Middle frontal gyrus (tissue), 1 donor: ENCODE measurements around the gene MICU1.
"Not testable (repeated sequence)": the region's sequence is repeated elsewhere in the genome, so short reads cannot be mapped to it uniquely, and the experiment has no call there.

ENCODE experiments used
- DNase-seq: peaks from one replicate; pipeline ENCODE4 v3.0.0-alpha.2; 2015; ENCODE audit warnings: low spot score; ENCODE audit errors: extremely low spot score

The MICU1 gene

DNA sequence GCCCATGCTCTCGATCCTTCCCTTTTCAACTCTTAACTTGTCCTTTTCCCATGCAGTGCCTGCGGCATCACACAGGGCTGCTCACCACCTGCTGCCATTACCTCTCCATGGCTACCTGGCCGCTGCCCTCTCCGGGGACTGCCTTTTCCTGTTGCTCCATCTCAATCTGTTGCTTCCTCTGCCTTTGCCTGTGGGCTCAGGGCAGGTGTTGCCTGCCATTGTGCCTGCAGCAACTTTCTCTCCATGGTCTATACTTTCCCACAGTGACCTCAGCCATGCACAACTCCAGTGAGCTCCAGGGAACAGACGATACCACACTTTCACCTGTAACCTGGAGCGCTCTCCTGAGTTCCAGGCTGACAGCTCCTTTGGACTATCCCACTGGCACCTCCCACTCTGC lies 274.4 kb downstream of the MICU1 start:
- DNase-seq, result no peak

DNA sequence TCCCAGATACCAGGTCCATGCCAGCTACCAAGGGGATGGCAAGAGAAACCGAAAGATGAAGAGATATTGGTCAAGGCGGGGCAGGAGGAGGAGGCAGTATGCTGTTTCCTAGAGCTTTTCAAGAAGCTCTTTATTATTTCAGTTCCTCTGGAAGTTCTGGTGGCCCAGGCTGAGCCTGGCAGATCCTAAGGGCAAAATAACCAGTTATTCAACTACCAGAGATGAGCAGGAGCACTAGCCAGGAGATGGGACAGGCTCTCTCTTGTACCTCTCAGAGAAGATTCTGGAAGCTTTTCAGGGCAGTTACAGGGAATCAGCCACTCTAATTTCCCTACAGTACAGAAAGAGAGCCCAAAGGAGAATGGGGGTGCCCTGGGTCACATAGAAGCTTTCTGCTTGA lies 276.4 kb downstream of the MICU1 start:
- no peak for DNase-seq

DNA sequence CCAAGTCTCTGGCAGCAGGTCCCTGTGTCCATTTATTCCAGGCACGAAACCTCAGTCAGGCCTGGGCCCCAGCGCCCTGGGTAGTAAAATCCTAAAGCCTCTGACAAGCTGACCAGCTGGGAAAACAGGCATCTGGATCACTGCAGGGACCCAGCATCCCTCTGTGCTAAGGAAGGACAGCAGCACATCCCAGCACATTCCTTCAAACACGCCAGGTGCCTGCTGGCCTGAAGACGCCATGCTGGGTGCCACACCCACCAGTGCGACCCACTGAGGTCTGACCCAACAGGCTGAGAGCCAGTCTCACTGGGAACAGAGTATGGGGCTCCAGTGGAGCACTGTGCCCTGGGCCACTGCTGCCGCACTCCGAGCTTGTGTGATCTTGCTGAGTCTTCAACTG lies 277.6 kb downstream of the MICU1 start:
- no peak for DNase-seq

DNA sequence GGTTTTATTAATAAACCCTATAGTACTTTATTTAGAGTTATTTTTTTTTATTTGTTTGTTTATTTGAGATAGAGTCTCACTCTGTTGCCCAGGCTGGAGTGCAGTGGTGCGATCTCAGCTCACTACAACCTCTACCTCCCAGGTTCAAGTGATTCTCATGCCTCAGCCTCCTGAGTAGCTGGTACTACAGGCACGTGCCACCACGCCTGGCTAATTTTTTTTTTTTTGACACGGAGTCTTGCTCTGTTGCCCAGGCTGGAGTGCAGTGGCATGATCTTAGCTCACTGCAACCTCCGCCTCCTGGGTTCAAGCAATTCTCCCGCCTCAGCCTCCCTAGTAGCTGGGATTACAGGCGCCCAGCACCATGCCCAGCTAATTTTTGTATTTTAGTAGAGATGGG lies 279.8 kb downstream of the MICU1 start:
- DNase-seq, result not testable (repeated sequence)

DNA sequence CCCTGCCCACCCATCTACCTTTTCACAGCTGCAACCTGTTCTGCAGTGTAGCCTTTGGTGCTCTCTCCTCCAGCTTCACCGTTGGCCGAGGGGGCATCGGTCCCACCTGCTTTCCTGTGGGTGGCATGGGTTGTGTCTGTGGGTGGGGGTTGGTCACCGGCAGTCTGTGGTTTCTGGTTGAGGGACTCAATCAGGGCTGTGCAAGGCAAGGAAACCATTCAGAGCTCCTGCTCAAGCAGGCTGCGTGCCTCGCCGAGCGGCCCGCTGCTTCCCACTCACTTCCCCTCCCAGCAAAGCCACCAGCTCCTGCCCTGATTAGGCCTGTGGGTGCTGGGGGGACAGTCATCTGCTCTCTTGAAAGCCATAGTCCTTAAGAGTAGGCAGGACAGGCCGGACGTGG lies 280.9 kb downstream of the MICU1 start:
- no peak for DNase-seq

DNA sequence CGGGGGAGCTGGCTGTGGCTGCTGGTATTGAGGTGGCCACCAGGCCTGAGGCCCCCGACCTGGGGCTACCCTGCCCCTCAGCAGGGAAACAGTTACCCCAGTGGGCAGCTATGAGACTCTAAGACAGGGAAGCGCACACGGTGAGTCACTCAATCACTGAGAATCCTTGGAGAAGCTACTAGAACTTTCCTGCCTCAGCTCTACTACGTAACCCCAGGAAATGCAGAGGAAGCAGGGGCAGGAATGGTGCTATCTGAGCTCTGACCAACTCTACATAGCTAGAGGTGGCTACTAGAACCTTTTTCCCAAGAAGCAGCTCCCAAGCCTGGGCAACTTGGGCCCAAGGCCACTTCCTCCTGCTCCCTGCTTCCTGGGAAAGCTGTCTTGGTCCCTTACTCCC lies 283.0 kb downstream of the MICU1 start:
- no peak for DNase-seq

DNA sequence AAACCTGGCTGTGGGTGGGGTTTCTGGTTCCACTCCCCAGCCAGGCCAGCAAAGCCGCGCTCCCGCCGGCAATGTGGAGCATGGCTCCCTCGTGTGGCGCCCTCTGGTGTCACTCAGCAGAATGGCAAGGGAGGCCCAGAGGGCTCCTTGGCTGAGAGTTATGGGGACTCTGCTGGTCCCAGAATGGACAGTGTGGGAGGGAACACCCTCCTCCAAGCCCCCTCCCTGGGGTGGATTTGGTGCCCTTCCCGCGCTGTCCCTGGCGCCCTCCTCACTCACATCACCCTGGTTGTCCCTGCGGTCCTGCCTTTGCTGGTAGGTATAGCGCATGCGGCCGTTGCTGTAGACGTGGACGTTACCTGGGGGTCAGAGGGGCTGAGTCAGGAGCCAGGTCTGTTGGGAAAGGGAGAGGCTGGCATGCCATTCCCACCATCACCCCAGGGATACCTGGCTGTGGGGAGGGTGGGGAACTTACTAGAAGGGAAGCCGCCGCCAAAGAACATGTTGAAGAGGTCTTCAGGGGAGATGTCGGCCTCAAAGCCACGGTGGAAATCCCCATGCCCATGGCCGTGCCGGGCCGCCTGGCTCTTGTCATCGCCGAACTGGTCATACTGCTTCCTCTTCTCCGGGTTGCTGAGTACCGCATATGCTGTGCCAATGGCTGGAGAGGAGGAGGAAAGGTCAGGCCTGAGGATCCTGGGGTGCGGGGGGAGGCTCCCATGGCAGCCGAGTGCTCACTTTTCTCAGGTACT lies 285.2 kb downstream of the MICU1 start:
- no peak for DNase-seq

DNA sequence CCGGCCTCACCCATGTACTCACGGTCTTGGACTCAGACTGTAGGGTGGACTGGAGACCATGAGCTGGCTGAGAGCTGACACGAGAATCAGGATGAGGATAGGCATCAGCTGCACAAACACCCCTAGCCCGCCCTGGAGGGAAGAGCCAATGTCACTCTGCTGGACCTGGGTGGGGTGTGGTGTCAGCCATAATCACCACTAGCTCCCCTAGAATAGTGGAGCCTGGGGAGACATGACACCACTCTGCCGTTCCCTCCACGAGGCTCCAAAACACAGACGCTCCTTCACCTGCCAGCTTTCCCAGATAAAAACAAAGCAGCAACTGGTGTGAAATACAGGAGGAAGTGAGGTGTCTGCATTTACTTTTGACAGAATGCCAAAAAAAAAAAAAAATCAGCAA lies 287.7 kb downstream of the MICU1 start:
- no peak for DNase-seq

DNA sequence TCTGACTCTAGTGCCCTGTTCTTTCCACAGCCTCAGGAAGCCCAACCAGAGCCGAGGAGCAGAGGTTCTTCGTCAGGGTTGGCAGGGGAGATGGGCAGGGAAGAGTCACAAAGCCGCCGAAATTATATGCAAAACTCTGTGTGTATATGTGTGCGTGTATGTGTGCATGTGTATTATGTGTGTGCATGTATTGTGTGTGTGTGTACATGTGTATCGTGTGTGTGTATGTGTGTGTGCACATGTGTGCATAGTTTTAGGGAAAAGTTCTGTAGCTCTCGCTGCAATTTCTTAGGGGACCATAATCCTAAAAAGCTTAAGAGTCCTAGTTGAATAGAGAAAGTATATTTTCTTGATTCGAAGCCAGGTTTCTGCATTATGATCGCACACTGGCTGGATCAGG lies 288.2 kb downstream of the MICU1 start:
- no peak for DNase-seq

DNA sequence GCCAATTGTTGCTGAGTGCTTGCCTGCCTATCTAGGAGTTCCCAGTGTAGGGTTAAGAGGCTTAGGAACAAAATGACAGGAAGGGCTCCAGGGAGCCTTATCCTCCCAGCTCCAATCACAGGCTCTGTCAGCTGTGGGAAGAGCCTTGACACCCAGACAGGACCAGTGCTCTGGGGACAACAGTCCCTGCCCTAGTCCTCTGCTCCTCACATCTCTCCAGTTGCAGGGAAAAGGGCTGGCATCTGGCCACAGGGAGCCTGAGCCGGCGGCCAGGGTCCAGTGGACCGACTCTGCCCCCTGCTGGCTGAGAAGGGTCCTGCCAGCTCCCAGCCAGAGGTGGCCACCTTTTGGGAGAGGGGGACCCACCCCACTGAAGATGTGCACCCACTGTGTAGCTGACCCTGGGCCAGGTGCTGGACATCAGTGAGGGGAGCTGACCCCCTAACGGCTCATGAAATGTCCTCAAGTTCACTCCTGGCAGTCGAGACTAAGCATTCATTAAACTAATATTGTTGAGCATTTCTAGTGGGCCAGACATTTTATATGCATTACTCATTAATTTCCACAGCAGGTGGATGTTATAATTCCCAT lies 288.7 kb downstream of the MICU1 start:
- peak; percentile 49 for DNase-seq

DNA sequence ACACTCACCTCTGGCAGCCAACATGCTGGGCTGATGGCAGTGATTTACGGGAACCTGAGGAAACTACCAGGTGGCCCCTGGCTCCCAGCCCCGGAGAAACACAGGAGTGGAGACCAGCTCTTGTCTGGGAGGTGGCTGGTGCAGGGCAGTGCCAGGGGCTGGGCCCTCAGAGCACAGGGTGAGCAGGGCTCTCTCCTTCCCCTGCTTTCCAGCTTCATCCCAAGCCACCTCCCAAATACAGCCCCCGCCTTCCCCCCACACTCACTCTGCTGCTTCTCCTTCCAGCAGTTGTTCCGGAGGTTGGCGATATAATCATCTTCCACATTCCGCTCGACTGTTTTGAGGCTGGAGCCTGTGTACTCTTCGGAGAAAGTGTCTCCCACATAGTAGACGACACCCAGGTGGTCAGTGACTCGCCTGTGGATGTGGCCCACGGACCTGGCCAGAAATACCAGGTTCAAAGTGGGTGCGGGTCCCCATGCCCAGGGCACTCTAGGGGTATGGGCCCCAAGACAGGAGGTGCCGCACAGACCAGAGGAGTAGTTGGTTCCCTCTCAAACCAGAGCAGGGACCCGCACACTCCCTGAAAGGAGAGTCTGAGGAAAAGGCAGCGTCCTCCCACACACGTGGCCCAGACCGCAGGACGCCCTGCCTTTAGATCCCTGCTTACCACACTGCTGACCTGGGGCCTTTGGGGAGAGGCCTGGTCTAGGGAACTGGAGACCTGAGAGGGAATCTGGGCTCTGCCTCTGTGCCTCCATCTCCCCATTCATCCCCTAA lies 289.4 kb downstream of the MICU1 start:
- no peak for DNase-seq

DNA sequence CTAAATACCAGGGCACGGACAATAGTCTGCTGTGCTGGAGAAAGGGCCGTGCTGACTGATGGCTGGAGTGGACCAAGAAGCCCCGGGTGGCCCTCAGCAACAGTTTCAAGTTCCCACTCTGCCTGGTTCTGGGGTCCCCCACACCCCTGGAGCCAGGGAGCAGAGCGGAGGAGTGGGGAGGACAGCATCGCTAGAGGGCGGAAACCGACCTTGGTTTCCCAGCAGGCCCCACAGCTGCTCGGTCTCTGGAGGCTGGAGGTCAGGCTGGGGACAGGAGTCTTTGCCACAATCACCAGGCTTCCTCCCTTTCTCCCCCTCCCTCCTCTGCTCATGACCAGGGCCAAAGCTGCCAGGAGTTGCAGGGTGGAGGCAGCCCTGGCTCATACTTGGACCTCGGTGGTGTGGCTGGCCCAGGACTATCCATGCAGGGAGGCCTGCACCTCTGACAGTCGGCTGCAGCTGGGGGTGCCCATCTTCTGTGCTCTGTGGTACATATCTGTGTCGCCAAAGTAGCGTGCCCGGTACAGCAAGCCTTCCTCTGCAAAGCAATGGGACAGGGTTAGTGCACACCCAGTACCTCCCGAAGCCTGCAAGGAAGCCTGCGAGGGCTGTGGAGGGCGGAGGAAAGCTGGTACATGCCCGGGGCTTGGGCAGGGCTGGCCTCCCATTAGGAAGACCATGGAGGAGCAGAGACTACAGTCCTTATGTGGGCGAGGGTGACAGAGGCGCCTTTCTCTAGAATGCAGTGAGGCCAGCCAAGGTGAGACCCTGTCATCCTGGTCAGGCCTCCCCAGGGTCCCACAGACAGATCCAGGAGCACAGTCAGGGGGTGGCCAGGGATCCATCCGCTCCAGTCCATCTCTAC lies 290.3 kb downstream of the MICU1 start:
- no peak for DNase-seq

DNA sequence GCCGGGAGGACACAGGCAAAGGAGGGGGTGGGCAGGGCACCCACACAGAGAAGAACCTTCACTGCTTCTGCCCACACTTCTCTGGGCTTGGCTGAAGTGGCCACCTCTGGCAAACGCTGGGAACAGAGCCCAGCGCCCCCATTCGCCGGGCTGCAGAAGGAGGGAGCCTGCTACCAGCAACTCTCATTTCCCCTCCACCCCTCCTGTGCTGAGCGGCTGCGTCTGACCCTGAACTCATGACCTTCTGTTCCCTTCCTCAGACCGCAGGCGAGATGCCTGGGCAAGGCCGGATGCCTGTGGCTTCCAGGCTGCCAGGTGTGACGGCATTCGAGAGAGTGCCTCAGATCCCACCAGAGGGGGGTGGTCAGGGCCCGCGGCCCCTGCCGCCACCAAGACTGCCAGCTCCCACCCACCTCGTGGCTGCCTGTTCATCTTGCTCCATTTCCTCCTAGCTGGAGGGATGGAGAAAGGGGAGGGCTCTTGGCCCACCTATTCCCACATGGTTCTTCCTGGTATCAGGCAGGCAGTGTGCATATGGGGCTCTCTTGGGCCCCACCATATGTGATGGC lies 291.0 kb downstream of the MICU1 start:
- peak; percentile 21 for DNase-seq

DNA sequence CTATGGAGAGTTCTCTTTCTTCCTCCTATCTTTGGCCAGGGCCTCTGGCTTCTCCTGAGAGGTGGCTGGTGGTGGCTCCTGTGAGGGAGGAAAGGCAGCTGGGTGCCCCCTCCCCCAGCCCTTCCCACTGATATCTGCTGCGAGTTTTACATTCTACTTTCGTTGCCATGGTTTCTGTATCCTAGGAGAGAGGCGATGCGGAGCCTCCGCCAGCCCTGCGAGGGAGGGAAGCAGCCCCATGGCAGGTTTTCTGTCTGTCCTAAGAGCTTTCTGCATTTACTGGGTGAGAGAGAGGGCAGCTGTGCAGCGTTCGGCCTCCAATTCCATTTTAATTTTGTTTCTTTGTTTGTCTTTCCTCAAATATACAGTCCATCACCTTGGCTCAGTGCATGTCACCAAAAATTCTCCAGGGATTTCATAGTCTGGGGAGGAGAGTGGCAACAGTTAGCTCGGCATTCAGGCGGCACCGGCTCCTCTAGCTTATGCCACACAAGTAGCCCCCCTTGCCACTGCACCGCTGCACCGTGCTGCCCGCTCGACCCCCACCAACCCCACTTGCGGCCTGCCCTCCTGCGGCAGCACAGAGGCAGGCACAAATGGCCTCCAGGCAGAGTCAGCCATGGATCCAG lies 291.6 kb downstream of the MICU1 start:
- peak; percentile 65 for DNase-seq

DNA sequence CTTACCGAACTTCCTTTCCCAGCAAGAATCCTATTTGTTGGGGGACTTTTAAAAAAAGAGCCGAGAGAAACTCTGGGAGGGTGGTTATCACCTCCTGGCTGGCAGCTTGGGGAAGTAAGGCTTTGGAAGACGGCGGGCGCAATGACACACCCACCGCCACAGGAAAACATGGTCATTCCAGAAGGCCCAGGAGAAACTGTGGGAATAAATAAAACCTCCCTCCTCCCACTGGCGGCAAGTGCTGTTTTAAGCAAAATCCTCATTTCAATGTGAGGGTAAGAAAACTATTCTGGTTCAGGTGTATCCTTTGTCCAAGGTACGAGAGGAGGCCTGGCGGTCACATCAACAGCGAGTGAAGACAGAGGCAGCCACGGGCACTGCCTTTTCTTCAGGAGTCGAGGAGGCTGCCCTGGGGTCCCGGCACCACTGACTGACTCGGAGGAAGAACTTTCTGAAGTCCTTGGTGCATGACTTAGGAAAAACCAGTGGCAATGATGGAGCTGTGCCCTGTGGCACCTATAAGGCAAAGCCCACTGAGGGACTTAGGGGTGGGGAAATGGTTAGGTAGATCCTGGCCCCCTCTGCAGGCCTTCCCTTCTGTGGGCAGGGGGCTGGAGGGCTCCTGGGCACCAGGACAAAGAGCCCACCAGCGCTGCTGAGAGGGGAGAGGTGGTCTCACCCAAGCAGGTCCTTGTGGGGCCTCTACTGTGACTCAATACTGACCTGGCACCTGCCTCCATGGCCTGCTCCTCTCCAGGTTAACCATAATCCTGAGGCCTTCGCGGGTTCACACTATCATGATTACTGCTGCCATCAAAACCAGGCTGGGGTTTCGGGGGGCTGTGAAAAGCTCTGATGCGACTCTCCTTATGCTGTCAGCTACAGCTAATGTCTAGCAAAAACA lies 292.5 kb downstream of the MICU1 start:
- no peak for DNase-seq

DNA sequence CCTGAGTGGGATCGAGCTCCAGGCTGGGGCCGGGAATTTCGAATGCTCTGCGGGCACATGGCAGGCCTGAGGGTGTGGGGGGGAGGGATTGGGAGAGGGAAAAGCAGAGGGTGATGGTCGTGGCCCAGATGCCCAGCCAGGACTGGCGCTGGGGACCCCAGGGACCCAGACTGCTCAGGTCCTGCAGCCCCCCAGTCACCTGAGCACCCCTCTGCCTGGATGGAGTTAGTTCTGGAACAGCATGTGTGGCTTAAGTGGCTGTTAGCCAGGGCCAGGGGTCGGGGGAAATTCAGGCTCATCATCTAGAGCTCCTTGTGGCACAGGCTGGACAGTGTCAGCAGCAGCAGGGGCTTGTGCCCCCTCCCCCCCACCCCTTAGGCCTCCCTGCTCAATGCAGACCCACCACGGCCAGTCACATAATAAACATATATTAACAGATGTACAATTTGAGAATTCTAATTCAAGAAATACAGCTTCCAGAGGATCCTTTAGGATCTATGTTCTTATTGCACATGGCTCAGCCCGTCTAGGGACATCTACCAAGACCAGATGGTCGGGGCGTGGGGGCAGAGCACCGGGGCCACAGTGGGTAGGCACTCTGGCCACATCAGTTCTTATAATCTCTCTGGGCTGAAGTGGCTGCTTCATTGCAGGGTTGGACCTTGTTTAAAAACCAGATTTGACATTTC lies 293.3 kb downstream of the MICU1 start:
- DNase-seq, result no peak

DNA sequence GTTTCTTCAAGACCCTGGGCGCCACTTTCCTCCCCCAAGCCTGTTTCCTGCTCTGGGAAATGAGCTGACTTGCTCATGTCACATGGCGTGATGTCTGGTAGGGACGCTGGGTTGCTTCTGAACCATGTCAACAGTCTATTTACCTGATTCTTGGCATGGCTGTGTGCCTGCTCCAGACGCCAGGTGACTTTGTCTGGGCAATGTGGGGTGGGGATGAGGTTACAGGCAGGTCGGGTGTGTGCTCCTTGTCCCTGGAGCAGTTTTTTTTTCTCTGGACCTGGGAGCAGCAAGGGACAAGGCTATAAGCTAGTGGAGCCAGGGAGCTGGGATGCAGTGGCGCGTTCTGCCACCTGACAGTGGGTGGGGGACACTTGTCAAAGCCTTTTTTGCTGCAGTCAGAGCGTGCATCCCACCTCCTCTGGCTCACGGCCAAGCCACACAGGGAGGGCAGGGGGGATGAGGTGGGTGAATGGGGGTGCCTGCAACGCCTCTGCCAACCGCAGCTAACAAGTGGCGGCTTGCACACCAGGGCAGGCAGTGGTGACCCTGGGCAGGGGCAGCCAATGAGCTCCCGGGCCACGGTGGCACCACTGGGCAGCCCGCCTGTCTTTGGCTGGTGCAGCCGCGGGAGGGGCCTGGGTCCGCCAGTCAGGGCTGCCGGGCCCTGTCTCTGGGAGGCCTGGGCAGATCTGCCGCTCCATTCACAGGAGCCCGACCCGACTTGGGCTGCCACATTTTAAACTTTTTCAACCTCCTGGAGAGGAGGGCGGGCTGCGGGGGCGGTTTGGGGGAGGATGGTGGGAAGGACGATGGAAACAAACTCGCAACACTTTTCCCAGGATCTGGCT lies 294.1 kb downstream of the MICU1 start:
- DNase-seq, result peak; percentile 71

DNA sequence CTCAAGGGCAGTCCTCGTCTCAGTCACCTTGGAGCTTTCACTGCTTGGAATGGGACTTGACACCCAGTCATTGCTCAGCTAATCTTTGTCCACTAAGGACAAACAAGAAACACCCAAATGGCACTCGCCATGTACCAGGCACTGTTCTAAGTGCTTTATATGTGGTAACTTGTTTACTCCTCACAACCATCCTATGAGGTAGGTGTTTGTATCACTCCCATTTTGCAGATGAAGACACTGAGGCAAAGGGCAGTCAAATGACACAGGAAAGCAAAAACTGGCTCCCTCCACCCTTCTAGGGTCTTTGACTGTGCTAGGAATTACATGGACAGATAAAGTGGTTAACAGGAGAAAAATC lies 295.8 kb downstream of the MICU1 start:
- DNase-seq, result no peak
